IPS-18c (cell line): Measurements from ENCODE around the gene CEP70.
A peak's percentile ranks its signal among the peaks of the same experiment; 100 is the strongest.
"Not testable (repeated sequence)": the region's sequence is repeated elsewhere in the genome, so short reads cannot be mapped to it uniquely, and the experiment has no call there.

ENCODE experiments used
- H3K4me3 ChIP-seq: 2 replicates; pipeline ENCODE4 v1.7.0; 2013; ENCODE audit warnings: low read depth, mild to moderate bottlenecking, low read length, moderate library complexity; ENCODE audit not compliant: insufficient read depth
- H3K9me3 ChIP-seq: one replicate; pipeline ENCODE4 v1.6.1; 2013; ENCODE audit warnings: mild to moderate bottlenecking, low read length, moderate library complexity; ENCODE audit not compliant: control insufficient read depth, insufficient read depth

The CEP70 gene

GRCh38 chr3:138594150-138594934 lies at the start of gene CEP70:
TSS of gene CEP70 (minus strand) at chr3:138594260. CDS start at chr3:138572927, 21,333 bp downstream.
- Histone ChIP-seq H3K9me3 (no peaks in the 10 kb centered on the region), H3K4me3 (peak within 1 kb of the TSS; percentile 80)

GRCh38 chr3:138642927-138643253 lies 48.8 kb upstream of the CEP70 start:
- Histone ChIP-seq H3K4me3 (no peak overlapping the region), H3K9me3 (peaks cover 2% of the 10 kb centered on the region)

DNA sequence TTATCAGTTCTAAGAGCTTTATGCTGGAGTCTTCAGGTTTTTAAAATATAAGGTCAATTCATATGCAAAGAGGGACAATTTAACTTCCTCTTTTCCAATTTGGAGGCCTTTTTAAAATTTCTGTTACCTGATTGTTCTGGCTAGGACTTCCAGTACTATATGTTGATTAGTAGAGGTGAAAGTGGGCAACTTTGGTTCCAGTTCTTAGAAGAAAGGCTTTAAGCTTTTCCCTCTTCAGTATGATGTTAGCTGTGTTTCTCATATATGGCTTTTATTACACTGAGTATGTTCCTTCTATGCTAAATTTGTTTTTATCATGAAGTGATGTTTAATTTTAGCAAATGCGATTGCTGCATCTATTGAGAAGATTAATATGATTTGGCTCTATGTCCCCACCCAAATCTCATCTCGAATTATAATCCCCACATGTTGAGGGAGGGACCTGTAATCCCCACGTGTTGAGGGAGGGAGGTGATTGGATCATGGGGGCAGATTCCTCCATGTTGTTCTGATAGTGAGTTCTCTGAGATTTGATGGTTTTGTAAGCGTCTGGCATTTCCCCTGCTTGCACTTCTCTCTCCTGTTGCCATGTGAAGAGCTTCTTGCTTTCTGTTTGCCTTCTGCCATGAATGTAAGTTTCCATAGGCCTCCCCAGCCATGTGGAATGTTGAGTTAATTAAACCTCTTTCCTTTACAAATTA lies 48.3 kb upstream of the CEP70 start:
- Histone ChIP-seq H3K9me3 (peaks cover 2% of the 10 kb centered on the region), H3K4me3 (no peak overlapping the region)

GRCh38 chr3:138640537-138640936 lies 46.5 kb upstream of the CEP70 start:
- Histone ChIP-seq H3K9me3 (peaks cover 2% of the 10 kb centered on the region), H3K4me3 (no peak overlapping the region)

- H3K9me3 ChIP-seq: peaks cover 2% of the 10 kb centered on the region
Observed at GRCh38 chr3:138638641-138639040, 44.6 kb upstream of the CEP70 start.

DNA sequence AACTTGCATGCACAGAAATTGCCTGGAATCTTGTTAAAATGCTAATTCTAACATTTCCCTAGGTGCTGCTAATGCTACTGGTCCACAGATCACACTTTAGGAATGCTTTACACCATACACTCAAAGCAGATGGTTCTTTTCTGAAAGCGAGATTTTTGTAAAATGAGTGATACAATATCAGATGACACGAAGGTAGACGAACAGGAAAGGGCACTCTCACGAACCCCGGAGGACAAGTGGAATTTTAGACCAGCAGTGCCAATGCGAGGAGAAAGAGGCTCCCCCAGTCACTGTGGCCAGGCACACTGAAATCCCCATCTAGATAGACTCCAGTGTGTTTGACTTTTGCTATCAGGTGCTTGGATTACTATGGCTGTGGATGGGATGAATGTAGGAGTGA lies 35.5 kb upstream of the CEP70 start:
- Histone ChIP-seq H3K4me3 (no peak overlapping the region), H3K9me3 (no peaks in the 10 kb centered on the region)

More at GRCh38 chr3:138638641-138639040, 44.6 kb upstream of the CEP70 start:
- no peak overlapping the region for H3K4me3 ChIP-seq

GRCh38 chr3:138625707-138626365 lies 31.8 kb upstream of the CEP70 start:
- Histone ChIP-seq H3K9me3 (no peaks in the 10 kb centered on the region), H3K4me3 (no peak overlapping the region)

GRCh38 chr3:138624518-138624917 lies 30.5 kb upstream of the CEP70 start:
- no peaks in the 10 kb centered on the region for H3K9me3 ChIP-seq
- H3K4me3 ChIP-seq: no peak overlapping the region

DNA sequence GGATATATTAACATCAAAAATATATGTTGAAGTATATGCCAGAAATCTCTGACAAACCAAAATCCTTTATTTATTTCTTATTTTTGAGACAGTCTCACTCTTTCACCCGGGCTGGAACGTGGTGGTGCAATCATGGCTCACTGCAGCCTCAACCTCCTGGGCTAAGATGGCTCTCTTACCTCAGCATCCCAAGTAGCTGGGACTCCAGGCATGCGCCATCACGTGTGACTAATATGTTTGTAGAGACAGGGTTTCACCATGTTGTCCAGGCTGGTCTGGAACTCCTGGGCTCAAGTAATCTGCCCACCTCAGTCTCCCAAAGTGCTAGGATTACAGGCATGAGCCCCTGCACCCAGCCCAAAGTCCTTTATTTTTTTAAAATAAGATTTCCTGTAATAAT lies 26.4 kb upstream of the CEP70 start:
- no peaks in the 10 kb centered on the region for H3K9me3 ChIP-seq
- no peak overlapping the region for H3K4me3 ChIP-seq

GRCh38 chr3:138615462-138615861 lies 21.4 kb upstream of the CEP70 start:
- Histone ChIP-seq H3K9me3 (no peaks in the 10 kb centered on the region), H3K4me3 (no peak overlapping the region)

DNA sequence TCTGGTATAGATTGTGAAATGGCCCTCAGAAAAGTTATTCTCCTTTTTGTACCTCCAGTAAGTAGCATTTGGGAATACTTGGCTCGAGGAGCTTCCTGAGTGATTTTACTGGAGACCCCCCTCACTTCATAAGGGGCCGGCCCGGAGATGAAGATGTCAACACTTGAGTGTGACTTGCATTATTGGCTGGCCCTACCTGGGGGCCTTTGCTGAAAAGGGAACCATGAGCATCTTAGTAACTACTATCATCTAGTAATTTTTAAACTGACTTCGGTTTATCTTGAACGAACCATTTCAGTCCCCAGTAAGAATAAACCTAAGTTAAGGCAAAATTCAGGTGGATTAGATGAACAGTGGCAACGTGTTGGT lies 15.8 kb upstream of the CEP70 start:
- H3K4me3 ChIP-seq: peak overlapping the region; percentile 74; the same call in 1 of the 2 replicates
- H3K9me3 ChIP-seq: no peaks in the 10 kb centered on the region

DNA sequence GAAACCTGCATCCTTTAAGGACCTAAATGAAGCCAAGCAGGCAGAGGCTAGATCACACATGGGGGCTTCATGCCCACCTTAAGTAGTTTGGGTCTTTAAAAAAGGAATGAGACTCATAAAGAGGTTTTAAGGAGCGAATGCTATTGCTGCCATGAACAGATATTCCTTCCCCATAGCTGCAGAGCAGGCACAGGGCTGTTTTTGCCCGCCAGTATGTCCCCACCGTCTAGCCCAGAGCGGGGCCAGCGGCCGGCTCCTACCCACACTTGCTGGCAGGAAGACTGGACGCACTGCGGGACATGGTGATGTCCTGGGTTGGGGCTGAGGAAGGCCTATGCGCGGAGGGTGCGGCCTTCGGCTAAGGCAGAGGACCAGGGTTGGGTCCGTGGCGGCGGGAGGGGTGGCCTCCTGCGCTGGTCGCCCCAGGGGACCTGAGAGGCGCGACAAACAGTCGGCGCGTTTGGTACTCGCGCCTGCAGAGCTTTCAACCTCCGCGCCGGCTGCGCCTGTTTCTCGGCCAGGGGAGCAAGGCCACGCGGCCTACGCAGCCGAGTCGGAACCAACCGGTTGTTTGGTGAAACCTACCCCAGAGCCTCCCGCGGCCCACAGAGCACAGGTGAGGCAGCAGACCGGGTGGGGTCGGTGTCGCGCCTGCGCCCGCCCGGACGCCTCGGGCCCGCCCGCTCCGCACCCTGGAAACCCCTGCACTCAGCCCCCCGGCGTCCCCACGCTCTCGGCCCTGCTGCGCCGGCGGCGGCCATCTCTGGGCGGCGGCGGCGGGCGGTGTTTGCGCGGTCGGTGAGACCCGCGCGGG lies 14.5 kb upstream of the CEP70 start, which contains the start of gene FAIM:
FAIM (plus strand) TSS at position 450 of the 814 bp plus-strand sequence. CDS start 10,956 bp downstream, outside the sequence.
- H3K4me3 ChIP-seq: peak within 1 kb of the TSS; percentile 74
- no peaks in the 10 kb centered on the region for H3K9me3 ChIP-seq

GRCh38 chr3:138604106-138604595 lies 10.1 kb upstream of the CEP70 start:
- H3K9me3 ChIP-seq, H3K4me3 ChIP-seq: not testable (repeated sequence)

- not testable (repeated sequence) for H3K4me3 ChIP-seq, H3K9me3 ChIP-seq
Observed at GRCh38 chr3:138601661-138602060, 7.6 kb upstream of the CEP70 start.

DNA sequence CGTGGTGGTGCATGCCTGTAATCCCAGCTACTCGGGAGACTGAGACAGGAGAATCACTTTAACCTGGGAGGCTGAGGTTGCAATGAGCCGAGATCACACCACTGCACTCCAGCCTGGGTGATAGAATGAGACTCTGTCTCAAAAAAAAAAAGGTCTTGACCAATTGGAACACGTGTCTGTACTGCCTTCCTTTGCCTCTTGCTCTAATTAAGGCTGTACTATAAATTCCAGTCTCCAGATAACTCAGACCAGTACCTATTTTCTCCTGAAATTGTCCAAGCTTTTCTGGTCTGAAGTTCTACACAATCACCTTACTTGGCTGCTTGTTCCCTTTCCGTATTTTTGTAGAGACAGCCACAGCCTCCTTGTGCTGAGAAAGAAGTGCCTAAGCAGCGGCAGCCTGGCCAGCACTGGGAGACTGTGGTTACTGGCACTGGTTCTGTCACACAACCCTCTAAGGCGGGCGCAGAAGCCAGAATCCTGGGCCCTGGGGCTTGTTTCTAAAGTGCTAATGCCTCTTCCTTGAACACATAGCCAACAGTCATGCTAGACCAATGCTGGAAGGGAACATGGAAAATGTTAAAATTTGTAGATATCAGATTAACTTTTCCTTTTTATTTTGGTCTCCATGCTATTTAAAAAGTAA lies 6.2 kb upstream of the CEP70 start:
- no peak overlapping the region for H3K4me3 ChIP-seq
- H3K9me3 ChIP-seq: peaks cover 3% of the 10 kb centered on the region

GRCh38 chr3:138598534-138598933 lies 4.5 kb upstream of the CEP70 start:
- no peak overlapping the region for H3K4me3 ChIP-seq

More at GRCh38 chr3:138598534-138598933, 4.5 kb upstream of the CEP70 start:
- peaks cover 3% of the 10 kb centered on the region for H3K9me3 ChIP-seq
